ENCODE measurements around the gene APIP. TPM values are rescaled to one million over a fixed set of nuclear protein-coding genes. Genes with fewer than 3 reads are reported as not detected.
A peak's percentile ranks its signal among the peaks of the same experiment; 100 is the strongest.

Gene APIP, protein sequence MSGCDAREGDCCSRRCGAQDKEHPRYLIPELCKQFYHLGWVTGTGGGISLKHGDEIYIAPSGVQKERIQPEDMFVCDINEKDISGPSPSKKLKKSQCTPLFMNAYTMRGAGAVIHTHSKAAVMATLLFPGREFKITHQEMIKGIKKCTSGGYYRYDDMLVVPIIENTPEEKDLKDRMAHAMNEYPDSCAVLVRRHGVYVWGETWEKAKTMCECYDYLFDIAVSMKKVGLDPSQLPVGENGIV
- 12.4 TPM for total RNA-seq

DNA sequence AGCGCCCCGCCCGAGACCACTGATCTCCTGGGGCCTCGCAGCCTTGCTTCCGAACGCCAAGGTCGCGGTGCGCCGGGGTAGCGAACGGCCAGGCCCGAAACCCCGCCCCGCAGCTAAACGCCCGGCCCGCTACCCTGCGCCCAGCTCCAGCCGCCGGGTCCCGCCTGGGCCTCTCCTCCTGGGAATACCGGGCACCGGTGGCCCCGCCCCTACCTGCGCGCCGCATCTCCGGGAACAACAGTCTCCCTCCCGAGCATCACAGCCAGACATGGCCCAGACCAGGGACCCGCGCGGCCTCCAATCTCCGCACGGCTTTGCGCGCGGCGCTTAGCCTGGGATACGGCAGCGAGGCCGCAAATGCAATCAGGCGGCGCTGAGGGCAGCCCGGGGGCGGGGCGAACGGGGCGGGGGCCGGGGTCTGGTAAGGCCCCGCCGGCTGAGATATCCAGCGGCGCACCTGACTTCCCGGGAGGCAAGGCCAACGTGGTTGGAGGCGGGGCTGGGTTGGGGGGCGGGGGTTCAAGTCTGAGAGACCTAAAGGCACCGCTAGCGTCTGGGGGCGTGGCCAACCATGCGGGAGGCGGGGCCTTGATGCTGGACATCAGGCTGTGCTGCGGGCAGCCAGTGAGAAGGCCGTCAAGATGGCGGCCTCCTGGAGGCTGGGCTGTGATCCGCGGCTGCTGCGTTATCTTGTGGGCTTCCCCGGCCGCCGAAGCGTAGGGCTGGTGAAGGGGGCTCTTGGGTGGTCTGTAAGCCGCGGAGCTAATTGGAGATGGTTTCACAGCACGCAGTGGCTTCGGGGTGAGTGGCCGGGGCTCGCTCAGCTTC lies at the start of gene APIP, which contains the start of gene PDHX:
APIP (minus strand) TSS at position 365 of the 828 bp plus-strand sequence; CDS start at position 270, 95 bp downstream.
PDHX (plus strand) TSS at position 604 of the 828 bp plus-strand sequence; CDS start at position 642, 38 bp downstream.
- peak; percentile 86 to 97 (median 96) for DNase-seq (ENCODE audit: low read depth in 2 of 3, low spot score in 2 of 3)

DNA sequence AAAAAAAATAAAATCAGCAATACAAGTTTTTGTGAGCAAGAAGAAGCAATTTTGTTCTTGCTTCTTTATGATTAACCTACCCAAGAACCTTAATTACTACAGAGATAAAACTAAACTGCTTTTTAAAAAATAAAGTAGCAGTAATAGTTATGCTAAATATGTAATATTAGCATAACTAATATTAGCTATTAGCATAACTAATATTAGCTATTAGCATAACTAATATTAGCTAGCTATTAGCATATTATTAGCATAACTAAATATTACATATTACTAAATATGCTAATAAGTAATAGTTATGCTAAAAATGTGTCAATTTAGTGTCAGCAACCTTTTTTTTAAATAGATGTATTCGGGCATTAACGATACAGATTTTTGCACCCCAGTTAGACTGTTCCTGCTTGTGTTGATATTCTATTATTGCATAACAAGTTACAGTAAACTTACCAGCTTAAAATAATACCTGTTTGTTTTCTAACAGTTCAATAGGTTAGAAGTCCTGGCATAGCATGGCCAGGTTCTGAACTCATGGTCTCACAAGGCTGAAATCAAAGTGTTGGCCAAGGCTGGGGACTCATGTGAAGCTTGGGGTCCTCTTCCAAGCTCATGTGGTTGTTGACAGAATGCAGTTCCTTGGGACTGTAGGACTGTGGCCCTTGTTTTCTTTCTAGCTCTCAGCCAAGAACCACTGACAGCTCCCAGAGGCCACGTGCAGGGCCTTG lies 48.6 kb upstream of the APIP start:
- DNase-seq (ENCODE audit: low read depth in 2 of 3, low spot score in 2 of 3), result no peak

DNA sequence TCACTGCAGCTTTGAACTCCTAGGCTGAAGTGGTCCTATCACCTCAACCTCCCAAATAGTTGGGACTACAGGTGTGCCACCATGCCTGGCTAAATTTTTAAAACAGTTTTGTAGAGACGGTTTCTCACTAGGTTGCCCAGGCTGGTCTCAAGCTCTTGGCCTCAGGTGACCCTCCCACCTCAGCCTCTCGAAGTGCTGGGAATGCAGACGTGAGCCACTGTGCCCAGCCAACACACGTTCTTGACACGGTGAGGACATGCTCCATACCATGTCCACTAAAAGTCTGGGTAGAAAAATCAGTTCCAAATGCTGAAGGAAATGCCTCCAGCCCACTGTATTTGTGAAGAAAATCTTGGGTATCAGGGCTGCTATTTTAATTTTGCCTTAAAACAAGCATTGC lies 47.2 kb upstream of the APIP start:
- no peak for DNase-seq (ENCODE audit: low read depth in 2 of 3, low spot score in 2 of 3)

DNA sequence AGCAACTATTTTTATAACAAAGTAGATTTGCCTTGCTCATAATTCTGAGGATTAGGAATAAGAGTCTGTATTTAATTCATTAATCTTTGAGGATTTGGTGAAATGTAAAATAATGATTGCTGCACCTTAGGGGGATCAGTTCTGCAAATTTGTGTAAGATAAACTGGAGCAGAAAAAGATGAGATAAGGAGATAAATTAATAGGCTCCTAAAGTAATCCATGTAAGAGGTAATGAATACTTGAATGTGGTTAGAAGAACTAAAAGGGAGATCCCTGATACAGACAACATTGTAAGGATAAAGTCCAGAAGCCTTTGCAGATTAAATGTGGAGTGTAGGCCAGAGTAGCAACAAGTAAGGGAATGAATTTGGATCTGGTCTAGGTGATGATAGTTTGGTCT lies 45.9 kb upstream of the APIP start:
- no peak for DNase-seq (ENCODE audit: low read depth in 2 of 3, low spot score in 2 of 3)

DNA sequence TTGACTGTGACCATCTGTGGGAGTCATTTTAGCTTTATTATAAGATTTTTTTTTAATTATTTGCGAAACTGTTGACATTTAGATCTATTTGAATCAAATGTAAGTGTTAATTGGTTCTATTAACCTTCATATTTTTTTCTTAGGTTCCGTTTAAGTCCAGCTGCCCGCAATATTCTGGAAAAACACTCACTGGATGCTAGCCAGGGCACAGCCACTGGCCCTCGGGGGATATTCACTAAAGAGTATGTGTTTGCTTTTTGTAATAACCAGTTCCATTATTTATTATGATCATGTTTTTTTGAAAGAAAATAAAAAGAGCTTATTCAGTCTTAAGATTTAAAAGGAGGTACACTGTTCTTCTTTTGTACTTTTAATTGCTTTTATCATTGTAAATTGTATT lies 44.1 kb upstream of the APIP start:
- no peak for DNase-seq (ENCODE audit: low read depth in 2 of 3, low spot score in 2 of 3)

DNA sequence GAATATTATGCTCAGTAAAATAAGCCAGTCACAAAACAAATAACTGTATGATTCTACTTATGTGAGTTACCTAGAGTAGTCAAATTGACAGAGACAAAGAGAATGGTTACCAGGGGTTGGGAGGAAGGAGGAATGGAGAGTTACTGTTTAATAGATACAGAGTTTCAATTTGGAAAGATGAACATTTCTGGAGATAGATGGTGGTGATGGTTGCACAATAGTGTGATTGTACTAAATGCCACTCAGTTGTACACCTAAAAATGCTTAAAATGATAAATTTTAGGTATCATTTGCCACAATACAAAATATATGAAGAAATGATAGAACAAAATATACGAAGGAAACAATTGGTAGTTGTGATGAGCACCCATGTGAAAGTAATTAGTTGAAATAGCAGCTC lies 43.6 kb upstream of the APIP start:
- no peak for DNase-seq (ENCODE audit: low read depth in 2 of 3, low spot score in 2 of 3)

DNA sequence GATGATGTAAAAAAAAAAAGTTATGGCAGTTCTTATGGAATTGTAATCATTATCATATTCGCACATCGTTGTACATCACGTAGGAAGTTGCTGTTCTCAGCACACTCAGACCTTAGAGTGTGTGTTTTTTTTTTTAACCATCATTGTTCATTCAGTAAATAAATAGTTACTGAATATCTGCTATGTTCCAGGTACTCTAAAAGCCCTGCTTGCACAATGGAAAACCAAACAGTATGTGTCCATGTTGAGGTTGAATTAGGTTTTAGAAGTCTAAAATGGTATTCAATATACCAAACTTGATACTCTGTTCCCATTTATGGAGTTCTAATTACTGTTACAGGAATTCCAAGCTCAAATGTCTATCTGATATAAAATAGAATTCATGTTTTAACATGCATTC lies 41.4 kb upstream of the APIP start:
- no peak for DNase-seq (ENCODE audit: low read depth in 2 of 3, low spot score in 2 of 3)

DNA sequence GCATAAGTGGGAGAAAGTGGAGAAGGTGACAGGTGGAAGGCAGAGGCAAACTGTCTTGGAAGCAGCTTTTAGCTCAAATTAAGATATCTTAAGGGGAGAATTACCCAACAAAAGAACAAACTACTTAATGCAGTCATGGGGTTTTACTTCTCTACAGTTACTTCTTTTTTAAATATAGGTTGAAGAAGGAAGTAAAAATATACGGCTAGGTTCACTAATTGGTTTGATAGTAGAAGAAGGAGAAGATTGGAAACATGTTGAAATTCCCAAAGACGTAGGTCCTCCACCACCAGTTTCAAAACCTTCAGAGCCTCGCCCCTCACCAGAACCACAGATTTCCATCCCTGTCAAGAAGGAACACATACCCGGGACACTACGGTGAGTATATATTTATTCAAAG lies 41.0 kb upstream of the APIP start:
- DNase-seq (ENCODE audit: low read depth in 2 of 3, low spot score in 2 of 3), result no peak

DNA sequence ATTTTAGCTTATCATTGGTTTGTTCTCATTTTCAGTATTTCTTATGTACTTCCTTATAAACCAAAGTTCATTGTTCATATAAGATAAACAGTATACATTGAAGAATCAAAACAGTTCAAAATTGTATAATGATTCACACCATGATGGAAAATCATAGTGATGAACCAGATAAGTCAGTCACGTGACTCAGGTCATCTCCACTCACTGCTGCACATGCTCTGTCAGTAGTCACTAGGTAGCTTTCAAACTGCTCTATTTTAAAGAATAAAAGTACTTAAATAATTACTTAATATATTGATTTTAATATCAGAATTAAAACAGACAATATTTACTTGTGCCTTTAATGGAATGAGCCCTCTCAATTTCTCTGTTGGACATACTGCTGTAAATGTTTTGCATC lies 37.8 kb upstream of the APIP start:
- DNase-seq (ENCODE audit: low read depth in 2 of 3, low spot score in 2 of 3), result no peak

DNA sequence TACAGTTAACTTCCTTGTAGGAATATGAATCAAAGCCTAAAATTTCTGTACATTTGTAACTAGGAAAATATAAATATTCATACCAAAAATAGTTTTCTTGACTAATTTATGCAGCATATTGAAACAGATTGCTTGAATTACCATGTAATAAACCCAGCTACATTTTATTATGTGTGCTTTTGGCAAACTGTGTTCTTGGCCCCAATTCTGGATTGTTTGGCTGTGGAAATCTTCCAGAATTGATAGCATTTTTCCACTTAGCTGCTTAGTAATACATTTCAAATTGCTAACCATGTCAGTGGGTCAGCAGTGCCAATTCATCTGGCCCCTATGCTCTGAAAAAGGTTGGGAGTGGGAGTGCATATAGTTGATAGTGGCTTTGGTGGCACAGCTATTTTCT lies 32.5 kb upstream of the APIP start:
- DNase-seq (ENCODE audit: low read depth in 2 of 3, low spot score in 2 of 3), result no peak

DNA sequence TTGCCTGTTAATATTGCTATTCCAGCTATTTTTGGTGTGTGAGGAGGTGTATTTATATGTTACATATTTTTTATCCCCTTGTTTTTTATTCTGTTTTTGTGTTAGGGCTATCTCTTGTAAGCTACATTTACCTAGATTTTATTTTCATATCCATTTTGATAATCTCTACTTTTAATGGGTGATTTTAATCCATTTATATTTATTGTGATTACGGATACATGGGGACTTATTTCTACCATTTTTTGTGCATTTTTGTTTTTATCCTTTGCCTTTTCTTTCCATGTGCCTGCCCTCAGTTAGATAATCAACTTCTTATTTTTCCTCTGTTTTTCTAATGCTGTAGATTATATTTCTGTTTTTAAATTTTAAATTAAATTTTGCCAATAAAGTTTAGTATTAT lies 28.5 kb upstream of the APIP start:
- no peak for DNase-seq (ENCODE audit: low read depth in 2 of 3, low spot score in 2 of 3)

DNA sequence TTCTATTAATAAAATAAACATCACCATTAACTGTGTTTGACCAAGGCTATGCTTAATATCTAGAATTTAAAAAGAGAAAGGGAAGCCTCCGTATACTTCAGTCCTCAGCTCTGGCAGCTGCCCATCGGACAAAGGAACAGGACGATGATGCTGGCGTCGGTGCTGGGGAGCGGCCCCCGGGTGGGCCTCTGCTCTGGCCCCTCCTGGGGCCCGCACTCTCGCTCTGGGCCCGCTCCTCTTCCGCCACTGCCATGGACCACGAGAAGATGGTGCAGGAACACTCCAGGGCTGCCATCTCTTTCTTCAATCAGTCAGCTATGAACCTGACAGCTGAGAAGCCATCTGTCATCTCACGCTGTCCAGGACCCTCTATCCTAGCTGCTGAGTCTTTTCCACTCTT lies 25.5 kb upstream of the APIP start:
- no peak for DNase-seq (ENCODE audit: low read depth in 2 of 3, low spot score in 2 of 3)

DNA sequence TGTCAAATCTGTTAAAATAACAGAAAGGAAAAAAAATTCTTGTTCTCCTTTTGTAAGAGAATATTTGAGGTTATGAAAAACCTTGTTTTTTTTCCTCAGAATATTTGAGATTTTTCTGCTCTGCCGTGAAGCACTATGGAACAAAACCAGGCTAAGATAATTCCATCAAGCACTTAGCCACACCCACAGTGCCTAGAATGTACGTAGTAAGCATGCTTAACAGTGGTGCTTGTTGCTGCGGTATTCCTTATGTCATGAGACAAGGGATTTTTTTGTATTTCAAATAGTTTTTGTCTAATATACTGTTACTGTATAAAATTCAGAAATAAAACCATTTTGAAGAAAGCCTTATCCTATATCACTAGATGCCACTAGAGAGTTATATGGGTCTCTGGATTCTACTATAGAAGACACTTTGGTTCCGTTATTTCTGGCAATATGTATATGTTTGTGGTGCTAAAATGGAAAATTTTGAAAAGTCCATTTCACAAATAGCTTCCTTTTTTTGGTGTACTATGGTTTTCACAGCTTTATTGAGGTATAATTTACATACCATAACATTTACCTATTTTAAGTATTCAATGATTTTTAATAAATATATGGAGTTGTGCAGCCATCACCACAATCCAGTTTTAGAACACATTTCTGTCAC lies 24.0 kb upstream of the APIP start:
- DNase-seq (ENCODE audit: low read depth in 2 of 3, low spot score in 2 of 3), result no peak

DNA sequence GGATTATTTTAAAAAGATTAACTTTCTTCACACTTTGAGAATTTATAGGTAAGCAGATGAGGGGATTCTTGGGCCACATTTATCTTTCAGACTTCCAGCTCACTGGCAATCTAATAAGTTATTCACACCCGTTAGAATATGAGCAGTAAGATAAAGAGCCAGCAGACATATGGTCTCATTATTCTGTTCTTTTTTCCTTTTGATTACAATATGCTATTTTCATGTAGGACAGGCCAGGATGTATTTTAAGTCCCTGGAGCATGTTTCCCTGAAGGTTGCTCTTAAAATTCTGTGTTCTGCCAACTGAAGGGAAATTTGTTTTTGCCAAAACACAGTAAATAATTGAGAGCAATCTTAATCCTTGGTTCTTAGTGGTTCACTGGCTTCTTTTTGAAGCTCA lies 22.4 kb upstream of the APIP start:
- DNase-seq (ENCODE audit: low read depth in 2 of 3, low spot score in 2 of 3), result no peak

DNA sequence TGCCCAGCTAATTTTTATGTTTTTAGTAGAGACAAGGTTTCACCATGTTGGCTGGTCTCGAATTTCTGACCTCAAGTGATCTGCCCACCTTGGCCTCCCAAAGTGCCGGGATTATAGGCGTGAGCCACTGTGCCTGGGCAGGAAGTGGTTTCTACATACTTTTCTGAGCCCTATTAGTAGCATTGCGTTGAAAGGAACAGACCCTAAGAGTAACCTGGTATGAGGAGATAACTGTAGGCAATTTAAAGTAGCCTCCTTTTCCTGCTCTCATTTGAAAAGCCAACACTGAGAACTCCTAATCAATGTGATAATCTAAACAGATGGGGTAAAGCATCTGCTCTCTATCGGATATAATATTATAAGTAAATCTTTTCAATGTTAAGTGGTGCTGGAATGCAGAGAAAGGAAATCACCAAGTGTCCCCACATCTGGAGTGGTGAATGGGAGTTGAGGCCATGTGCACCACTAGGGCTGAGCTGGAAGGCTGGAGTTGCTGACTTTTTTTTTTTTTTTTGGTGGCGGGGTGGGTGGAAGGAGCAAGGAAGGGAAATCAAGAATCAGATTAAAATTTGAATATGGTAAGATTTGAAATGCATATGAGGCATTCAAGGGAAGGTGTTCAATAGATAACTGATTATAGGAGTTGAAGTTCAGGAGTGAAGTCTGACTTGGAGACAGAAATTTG lies 20.9 kb upstream of the APIP start:
- no peak for DNase-seq (ENCODE audit: low read depth in 2 of 3, low spot score in 2 of 3)

DNA sequence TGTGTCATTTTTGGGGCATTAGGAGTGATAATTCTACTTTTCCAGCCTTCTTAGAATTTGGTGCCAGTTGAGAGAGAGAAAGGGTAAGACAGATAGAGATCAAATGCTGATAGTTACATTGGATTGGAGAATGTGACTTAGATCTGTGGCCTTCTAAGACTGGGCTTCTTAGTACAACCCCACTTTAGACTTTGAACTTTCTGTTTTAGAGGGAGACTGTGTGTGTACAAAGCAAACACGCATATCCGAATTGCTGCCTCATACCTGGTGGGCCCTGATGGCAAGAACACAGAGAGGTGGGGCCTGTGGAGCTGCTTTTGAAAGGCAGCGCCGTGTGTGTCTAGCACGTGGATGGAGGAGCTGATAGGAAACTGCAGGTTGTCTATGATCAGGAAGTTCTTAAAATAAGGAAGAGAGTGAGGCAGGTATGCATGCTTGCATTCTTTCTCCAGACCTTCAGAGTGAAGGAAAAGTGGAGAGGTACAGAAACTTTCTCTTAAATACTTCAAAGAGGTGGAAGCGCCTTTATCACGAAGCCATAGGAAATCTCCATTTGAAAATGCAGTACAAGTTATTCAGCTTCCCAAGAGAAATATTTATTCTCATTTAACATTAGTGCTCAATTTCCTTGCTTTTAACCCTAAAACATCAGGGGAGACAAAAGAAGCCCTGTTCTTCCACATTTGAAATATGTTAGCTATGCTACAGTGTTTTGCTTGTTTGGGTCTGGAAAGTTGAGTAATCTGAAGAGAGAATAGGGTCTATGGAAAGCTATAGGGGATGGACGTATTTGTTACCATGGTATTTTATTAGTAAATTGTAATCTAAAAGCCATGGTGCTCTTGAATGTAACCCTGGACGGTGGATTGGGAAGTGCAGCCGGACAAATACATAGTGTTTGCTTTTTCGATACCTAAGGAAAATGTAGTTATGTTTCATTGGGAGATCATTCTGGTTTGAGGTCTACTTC lies 13.9 kb upstream of the APIP start:
- DNase-seq (ENCODE audit: low read depth in 2 of 3, low spot score in 2 of 3), result no peak

DNA sequence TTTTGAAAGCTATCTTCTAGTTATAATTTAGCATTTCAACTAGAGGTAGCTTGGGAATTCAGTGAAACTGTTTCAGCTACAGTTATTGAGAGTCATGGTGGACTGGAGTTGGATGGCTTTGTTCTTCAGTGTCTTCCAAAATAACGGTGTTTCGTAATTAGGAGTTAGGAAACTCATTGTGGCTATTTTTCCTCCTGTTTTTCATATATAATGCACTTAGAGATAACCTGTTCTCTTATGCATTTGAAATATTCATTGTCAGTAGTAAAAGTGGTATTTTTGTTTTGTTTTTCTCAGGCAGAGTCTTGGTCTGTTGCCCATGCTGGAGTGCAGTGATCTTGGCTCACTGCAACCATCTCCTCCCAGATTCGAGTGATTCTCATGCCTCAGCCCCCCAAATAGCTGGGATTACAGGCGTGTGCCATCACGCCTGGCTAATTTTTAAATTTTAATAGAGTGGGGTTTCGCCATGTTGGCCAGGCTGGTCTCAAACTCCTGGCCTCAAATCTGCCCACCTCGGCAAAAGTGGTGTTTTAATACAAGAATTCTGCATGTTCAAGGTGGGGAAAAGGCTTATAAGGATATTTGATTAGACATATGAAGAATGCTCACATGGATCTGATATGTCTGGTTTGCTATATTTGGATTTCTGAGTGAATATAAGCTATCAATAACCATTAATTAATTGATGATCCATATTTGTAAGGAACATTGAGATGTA lies 12.9 kb upstream of the APIP start:
- DNase-seq (ENCODE audit: low read depth in 2 of 3, low spot score in 2 of 3), result no peak

DNA sequence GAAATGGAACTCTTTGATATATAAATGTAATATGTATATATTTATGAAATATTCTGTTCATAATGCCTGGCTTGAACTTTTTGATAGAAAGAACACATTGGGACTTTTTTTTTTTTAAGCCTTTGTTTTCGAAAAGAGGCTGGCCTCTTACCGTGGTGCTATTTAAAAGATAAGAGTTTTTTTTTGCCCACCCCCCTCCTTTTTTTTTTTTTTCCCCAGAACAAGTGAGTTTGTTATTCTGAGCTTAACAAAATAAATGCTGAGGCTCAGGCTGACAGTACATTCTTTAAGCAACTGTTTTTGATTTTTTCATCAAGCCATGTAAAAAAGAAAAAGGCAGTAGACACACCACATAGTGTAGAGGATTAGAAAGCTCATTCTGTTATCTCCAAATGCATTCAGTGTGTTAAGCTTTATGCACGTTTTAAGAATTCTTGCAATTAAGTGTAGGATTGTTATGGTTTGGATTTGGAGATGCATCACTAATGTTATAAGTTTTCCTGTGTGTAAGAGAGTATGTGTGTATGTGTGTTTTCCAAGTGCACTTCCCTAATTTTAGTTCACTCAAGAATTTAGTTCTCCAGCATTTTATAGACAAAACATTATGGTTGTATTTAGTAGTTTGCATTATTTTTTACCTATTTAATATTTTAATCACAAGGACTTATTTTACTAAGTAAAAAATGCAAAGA lies 12.2 kb upstream of the APIP start:
- no peak for DNase-seq (ENCODE audit: low read depth in 2 of 3, low spot score in 2 of 3)

Data from hematopoietic multipotent progenitor cell (in vitro differentiated cells).